GM18870 (cell line): ENCODE data around the gene EEIG1.

Experiments
- ATAC-seq: cut with Tn5 transposase; IDR thresholded peaks from one replicate; pipeline ENCODE4 v1.9.1; 2021; ENCODE audit warnings: moderate library complexity; ENCODE audit not compliant: unreplicated experiment

EEIG1 gene

DNA sequence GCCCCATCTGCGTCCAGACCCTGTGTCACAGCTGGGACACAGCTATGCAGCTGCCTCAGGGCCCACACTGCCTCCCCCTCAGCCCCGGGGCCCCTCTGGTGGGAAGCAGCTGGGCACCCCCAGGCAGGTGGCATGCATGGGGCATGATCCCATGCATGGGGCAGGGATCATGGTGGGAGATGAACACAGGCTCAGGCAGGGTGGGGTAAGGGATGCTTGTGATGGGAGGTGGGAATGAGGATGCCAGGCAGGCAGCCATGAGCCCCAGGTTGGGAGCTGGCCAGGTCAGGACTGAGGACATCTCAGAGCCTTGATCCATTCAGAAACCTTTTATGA, 19.7 kb downstream of the EEIG1 start:
- ATAC-seq: no peak

DNA sequence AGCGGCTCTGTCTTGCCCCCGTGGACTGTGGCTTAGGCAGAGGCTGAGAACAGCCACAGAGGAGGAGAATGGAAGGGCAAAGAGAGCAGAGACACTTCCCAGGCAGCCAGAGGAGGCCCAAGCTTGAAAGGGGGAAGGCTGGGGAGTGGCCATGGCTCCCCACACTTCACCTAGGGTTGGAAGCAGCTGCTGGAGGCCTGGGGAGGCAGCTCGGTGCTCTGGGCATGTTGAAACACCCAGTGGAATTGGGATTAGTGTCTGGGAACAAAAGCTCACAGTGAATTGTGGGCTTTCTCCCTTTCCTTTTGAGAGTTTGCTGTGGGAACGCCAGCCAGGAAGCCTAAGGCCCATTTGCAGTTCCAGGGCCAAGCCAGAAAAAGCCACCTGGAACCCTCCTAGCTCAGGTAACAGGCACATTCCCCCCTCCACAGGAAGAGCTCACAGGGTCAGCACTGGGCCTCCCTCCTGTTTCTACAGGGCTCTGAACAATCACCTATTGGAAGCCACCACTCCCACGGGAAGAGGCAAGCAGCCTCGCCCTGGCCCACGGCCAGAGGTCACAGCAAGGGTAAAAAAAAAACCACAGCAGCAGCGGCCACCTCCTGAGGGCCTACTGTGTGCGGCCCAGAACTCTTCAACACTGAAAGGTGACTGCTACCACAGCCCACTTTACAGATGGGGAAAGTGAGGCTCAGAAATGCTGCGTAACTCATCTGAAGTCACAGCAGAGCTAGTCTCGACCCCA, 20.2 kb downstream of the EEIG1 start:
- ATAC-seq: no peak

DNA sequence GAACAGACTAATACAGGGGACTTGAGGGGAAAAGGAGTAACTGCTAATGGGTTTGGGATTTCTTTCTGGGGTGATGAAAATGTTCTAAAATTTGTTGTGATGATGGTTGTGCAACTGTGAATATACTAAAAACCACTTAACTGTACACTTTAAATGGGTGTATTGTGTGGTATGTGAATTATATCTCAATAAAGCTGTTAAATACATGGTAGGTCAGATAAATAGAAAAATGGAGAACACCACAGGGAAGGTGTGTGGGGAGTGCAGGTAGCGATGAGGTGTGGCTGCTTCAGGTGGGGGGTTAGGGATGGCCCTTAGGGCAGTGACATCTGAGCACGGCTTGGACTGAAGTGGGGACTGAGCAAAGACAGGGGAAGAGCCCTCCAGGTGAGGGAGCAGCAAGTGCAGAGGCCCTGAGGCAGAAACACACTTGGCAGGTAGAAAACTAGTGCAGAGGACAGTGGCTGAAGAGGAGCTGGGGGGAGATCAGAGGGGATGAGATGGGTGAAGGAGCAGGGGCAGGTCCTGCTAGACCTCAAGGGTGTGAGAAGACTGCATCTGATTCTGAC, 20.9 kb downstream of the EEIG1 start:
- ATAC-seq: no peak

DNA sequence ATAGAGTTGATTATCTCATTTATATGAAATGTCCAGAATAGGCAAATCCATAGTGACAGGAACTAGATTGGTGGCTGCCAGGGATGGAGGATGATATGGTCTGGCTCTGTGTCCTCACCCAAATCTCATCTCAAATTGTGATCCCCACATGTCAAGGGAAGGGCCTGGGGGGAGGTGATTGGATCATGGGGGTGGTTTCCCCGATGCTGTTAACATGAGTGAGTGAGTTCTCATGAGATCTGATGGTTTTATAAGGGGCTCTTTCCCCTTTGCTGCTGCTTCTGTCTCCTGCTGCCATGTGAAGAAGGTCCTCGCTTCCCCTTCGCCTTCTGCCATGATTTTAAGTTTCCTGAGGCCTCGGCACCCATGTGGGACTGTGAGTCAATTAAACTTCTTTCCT, 21.4 kb downstream of the EEIG1 start:
- ATAC-seq: no peak

DNA sequence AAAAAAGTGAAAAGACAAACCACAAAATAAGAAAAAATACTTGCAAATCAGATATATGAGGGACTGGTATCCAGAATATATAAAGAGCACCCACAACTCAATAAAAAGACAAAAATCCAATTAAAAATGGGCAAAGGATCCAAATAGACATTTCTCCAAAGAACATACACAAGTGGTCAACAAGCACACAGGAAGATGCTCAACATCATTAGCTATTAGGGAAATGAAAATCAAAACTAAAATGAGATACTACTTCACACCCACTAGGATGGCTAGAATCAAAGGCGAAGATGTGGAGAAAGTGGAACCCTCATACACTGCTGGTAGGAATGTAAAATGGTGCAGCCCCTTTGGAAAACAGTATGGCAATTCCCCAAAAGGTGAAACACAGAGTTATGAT, 22.1 kb downstream of the EEIG1 start:
- no peak for ATAC-seq

DNA sequence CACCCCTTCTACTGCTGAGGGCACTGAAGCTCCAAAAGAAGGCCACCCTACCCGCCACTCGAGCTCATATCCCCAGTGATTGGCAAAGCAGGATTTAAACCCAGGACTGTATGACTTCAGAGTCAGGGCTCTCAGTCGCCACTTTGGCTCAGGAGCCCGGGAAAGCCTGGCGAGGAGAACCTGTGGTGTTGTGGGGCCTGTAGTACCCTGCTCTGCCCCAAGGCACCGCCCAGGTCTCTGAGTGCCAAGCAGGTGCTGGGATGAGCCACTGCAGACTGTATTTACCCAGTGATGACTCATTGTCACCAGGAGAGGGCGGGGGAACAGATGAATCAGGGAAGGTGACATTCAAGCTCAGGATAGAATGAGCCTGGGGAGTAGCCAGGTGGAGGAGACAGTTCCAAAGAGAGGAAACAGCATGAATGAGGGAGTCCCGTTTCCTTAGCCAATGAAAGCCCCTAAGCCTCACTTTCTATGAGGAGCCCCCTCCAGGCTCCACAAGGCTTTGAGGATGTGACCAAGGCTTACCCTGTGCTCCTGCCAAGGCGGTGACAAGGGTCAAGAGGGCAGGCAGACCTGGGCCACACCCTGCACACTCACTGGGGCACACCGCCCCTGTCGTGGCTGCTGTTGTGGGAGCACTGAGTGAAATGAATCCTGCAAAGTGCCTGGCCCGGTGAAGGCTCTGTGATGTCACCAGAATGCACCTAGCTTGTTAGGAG, 25.3 kb downstream of the EEIG1 start:
- no peak for ATAC-seq

DNA sequence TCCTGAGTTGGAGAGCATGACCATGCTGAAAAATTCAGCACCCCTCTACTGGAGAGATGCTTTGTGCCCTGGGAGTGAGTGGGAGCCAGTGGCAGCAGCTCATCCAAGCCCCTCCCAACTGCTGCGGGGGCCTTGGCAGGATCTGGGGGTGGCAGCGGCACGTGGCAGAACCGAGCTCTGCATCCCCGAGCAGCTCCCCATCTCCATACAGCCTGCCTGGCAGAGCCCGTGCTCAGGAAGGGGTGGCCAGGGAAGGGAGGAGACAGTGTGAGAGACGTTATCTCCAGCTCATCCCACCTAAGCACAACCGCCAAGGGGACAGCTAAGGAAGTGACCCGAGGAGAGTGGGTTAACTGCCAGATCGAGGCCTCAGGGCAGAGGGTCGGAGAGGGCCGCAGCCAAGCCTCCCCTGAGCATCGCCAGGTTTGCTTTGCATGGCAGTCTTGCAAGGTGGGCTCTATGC, 25.9 kb downstream of the EEIG1 start:
- ATAC-seq: no peak

DNA sequence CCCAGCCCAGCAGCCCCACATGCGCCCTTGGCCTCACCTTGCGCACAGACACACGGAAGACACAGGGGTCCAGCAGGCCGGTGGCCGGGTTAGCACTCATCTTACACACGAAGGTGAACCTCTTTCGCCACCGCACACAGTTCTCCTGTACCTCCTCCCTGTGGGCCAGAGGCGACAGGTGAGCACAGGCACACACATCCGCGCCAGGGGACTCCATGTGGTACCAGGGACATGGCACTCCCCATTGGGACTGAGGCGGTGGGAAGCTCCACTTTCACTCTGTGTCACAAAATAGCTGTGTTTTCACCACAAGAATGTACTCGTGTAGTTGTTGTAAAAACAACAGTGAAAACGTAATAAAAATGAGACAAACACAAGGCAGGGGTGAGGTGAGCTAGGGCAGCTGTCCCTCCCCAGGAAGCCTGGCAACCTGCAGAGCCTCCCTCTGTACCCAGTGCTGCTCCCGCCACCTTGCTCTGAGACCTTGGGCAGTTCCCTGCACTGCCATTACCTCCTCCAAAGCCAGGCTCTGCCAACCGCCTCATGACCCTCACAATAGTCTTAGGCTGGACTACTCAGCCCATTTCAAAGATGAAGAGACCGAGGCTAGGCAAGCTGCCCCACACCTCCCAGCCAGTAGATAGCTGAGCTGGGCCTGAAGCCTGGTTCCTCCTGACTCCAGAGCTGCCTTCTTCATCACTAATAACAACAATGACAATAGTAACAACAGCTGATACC, 26.9 kb downstream of the EEIG1 start:
- no peak for ATAC-seq

DNA sequence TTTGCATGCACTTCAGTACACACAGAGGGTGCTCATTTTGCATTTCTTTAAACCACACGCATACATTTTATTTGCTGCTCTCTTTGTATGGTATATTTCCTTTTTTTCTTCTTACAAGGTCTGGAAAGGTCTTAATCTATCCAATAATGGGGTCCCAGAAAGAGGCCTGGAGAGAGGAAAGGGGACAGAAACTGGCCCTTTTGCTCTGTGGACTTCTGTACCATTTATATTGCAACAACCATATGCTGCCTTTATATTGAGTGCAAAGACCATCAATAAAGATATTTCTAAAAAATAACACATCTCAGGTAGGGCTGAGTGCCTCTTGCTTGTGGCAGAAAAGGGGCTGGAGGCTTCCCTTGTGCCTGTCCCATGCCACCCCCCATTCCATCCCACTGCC, 27.6 kb downstream of the EEIG1 start:
- ATAC-seq: no peak

DNA sequence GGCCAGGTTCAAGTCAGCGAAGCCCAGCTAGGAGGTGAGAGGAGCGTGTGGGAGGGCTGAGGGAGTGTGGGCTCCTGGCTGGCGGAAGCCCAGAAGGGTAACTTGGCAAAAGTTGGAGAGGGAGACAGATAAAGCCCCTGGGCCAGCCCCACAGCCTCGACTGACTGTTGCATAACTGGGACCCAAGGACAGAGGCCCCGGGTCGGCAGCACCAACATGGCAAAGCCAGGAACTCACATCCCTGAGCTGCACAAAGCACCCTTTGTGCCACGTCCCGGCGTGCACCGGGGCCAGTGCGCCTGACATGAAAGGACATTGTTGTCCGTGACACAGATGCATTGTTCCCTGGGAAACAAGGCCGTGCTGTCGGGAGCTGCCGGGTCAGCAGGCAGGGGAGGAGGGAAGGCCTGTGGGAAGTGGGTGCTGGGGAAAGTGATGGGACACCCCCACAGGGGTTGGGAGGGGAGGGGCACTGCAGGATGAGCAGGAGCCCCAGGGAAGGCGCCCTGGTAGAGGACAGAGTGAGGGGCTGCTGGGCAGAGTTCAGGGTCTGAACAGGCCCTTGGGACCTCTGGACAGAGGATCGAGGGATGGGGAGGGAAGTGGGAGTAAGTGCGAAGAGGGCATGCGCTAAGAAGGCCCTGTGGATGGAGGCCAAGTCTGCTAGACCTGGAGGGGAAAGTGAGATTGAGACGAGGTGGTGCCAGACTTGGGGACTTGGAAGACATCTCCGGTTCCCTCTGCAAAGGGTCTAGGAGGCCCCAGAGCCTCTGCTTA, 30.1 kb downstream of the EEIG1 start:
- ATAC-seq: no peak

DNA sequence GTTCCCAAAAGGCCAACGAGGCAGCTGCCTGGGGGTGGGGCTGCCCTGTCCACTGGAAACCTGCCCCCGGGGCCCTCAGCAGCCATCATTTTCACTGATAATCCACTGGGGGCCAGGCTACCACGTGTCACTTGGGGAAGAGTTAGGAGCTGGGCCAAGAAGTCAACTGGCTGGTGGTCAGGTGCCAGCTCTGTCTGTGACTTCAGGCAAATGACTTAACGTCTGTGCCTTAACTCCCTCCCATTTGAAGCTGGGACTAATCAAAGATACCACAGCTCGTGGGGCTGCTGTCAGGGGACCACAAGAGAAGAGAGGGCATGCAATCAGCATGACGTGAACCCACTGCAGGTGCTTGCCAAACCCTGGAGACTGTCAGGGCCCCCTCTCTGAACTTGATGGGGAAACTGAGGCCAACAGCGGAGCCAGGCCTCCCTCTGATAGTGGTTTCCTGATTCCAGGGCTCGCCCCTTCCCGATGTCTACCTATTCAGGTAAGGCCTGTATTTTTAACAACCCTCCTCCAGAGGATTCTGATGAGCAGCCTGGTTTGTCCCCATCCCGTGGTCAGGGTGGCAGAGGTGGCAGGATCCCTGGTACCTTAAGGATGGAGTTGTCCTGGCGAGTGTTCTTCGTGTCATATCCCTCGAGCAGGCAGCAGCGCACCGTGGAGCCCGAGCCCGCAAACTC, 30.8 kb downstream of the EEIG1 start:
- no peak for ATAC-seq

DNA sequence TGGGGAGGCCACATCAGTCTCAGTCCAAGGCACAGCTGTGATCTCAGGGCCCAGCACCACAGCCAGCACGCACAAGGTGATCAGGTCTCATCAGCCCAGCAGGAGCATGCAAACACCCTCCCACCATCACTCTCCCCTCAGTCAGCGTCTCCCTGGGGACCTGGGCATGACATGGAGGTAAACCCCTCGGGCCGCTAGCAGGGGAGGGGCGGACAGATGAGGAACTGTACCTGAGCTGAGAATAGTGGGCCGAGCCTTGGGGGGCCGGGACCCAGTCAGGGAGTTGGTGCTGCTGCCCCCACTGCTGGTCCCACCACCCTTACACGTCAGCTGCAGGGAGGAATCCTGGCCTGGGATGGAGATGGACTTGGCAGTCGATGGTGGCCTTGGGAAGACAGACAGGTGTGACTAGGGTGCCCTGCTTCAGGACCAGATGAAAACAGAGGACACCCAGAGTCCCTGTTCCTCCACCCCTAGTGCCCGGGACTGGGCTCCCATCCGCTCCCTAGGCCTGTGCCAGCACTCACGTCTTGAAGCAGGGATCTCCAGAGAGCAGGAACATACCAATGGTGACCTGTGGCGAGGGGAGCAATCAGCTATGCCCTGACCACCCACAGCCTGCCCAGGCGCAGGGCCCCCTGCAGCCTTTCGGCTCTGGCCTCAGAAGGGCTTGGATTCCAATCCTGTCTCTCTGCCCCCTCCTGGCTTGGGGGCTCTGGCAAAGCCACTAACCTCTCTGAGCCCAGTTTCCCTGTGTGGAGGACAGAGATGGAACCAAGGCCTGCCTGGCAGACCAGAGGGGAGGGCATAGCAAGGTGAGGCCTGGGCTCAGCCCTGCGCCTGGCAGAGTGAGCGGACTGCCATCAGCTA, 32.7 kb downstream of the EEIG1 start:
- ATAC-seq: no peak

DNA sequence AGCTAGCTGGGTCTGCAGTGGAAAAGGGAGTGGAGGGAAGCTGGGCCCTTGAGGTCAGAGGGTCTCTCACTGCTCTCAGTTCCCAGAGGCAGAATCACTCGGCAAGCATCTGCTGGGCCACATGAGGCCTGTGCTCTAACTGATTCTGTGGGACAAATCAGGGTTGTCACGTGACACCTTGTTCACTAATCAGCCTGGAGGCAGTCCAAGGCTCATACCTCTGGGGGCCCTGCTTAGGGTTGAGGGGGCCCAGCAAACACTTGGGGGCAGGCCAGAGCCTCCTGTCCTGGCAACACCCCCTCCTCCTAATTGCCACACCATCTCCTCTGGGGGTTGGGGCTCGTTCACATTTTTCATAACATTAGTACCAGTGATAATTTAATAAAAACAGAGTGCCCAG, 34.1 kb downstream of the EEIG1 start:
- ATAC-seq: no peak

DNA sequence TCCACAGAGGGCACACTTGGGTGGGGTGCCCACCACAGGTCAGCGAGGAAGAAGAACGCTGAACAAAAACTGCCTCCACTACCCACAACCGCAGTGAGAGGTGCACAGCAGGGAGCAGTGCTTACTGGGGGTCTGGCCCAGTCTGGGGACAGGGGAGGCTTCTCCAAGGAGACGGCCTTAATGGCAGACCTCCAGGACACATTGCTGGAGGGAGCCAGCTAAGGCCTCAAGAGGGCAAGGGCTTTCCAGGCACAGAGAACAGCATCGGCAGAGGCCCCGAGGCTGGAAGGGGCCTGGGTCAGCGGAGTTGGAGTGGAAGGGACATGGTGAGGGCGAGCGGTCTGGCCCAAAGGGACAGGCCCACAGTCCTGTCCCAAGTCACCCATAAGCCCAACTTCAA, 34.8 kb downstream of the EEIG1 start:
- ATAC-seq: no peak

DNA sequence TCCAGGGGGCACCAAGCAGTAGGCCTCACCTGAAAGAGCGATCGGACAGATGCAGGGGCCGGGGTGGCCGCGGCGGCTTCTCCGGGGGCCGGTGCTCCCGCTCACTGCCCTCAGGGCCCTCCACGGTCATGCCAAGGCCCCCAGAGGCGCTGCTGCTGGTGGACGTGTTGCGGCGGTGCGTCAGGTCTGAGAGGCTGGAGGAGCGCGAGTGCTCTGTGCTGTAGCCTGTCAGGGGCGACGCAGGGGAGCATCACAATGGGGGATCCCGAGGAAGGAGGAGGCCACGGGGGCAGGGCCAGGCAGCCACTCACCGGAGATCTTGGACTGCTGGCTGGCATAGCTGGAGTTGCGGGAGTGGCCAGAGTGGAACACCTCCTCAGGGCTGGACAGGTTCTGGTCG, 35.5 kb downstream of the EEIG1 start:
- no peak for ATAC-seq

DNA sequence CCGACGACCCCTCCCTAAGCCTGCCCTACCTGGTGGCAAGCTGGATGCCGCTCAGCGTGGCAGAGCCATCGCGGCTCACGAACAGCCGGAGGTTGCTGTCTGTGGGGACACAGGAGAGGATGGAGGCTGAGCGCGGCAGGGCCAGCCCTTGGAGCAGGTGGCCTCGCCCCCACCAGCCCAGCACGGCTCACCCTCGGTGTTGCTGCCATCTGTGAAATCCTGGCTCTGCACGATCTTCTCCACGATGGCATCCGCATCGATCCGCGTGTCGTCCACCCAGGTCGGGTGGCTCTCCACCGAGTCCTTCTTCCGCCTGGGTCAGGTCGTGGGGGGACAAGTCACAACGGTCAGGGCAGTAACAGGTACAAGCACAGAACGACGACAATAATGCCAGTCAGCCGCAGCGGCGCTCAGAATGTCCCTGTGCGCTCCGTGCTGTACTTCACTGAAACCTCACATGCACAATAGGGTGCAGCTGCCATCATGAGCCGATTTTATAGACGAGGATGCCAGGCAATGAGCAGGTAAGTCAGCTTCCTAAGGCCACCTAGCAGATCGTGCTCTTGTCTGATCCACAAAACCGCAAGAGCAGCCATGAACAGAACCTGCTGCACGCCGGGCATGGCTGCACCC, 36.1 kb downstream of the EEIG1 start:
- ATAC-seq: no peak

DNA sequence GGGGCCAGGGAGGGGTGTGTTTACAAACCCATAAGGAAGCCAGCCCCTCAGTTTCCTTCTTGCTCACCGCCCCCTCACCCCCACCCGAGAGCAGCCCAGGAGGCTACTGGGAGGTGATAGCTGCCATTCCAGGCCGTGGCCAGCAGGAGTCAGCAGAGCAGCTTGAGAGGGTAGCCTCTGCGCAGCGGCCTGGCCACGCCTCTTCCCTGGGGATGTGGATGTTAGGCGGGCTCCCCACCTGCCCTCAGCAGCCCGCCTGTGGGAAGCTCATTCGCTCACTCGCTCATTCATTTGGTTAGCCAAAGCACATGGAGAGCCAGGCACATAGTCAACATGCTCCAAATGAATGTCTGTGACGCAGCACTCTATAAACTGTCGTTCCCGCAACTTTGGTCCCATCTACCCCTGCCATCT, 37.1 kb downstream of the EEIG1 start:
- no peak for ATAC-seq

DNA sequence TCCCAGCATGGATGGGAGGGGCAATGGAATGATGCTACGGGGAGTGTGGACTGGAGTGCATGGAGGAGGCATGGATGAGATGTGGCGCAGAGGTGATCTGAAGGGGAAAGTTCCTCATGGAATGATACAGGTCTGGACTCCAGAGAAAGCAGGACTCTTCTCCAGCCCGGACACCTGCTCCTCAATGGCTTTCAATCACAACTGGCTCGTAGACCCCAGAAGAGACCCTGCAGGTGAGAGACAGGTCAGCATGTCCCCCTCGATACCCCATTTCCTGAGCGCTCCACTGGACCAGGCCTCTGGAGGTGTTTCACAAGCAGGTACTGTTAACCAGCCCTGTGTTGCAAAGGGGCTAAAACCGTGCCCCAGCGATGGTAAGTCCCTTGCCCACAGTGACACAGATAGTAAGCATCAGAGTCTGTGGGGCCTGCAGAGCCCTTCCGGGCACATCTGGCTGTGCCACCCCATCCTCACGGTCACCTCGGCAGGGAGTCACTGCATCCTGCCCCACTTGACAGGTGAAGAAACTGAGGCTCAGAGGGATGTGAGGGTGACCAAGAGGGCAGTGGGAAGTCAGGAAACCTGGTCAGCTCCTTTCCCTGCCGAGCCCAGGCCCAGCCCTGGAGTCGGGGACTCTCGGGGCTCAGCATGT, 37.7 kb downstream of the EEIG1 start:
- ATAC-seq: no peak
